Eye (tissue), 1 donor: ENCODE data around the gene GRIP2.

ENCODE experiments used
- DNase-seq: peaks from one replicate; pipeline ENCODE4 v3.0.0-alpha.2; 2015

The GRIP2 gene

DNA sequence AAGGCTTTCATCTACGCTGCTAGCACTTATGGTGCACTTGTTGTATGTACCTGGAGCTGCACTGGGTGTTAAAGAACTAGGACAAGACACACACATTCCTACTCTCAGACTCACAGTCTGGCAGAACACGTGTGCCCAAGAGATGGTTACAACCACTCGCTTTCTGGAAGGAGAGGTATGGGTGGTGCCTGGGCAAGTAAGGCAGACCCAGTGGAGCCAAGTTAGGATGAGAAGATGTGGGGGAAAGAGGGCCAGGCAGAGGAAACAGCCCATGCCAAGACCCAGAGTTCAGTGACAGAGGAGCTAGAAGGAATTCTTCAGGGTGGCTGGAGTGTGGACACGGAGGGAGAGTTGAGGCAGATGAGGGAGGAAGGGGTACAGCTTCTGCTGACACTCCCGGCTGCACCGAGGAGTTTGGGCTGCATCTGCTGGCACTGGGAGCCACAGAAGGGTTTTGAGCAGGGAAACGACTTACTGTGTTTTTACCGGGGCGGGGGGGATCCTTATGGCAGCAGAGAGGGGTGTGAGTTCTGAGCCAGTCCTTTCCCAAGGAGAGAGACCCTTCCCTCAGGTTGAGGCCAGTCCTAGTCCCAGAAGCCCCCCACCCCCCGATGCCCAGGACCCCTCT, 59.0 kb downstream of the GRIP2 start:
- no peak for DNase-seq

DNA sequence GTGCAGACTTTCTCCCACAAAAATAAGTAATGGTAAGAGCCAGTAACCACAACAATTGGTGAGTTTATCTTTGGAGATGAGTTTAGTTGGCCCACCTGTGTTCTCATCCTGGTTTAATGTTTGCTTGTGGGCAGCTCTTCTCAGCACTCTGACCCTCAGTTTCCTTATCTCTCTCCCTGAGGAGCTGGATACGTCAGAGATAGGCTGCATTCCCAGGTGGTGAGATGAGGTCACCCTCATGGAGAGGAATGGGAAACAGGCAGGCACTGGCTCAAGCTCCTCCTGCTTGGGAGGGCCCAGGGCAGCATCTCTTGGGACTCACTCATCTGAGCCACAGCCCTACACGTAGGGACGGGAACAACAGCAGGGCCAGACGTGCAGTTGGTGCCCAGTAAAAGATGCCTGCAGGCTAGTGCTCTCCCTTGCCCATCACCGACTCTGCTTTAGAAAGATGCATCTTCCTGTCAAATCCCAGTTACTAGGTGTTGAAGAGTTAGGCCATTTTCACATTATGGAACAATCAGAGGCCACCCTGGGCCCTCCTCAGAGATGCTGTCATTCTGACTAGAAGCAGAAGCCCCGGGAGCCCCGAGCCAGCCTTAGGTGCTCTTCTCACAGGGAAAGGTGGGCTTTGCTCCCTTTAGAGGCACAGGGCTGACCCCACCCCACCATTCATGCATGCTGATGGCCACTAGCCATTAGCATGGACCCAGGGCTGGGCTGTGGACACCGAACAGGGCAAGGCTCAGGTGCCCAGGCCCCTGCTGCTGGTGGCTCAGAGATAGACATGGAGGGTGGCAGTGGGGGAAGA, 59.7 kb downstream of the GRIP2 start:
- DNase-seq, result no peak

DNA sequence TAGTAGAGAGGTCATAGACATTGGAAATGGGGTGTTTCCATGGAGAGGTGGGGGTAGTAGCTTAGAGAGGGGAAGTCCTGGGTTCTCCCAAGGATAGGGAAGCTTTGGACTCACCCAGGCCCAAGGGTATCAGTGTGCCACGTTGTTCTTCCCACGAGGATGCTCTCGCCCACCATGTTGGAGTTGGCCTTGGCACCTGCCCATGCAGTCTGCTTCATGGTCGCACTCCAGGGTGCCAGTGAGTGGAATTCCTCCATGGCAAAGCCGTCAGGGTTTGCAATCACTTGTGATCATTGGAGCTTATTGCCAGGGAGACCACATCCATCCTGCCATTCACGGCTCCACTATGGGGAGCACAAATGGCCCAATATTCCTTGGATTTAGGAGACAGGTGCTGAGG, 60.6 kb downstream of the GRIP2 start:
- DNase-seq, result no peak

GRCh38 chr3:14478956-14479550, 61.1 kb downstream of the GRIP2 start:
- DNase-seq, result no peak

DNA sequence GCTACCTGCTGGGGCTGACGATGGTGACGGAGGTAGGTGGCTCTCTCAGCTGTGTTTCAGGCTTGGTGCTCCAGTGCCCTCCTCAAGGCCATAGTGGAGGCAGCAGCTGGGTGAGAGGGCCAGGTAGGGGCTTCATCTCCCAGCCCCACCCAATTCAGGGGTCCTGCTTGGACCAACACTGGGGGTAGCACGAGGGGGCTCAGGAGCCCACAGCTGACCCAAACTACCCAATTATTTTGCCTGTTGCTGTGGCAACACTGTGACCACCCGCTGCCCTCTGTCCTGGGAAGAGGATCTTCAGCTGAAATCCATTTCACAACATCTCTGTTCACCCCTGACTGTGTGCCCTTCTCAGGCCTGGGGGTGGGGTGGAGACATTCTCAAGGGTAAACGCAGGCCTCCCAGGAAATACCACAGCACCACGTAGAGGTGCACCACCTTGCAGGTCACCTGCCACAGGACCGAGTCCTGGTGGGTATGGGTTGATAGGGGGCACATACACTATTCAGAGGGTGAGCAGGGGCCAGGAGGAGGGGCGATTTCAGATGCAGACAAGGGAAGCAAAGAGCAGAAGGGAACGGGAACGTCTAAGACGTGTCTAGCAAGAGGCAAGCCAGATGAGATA, 62.7 kb downstream of the GRIP2 start:
- no peak for DNase-seq

GRCh38 chr3:14476583-14477265, 63.4 kb downstream of the GRIP2 start:
- DNase-seq, result no peak

DNA sequence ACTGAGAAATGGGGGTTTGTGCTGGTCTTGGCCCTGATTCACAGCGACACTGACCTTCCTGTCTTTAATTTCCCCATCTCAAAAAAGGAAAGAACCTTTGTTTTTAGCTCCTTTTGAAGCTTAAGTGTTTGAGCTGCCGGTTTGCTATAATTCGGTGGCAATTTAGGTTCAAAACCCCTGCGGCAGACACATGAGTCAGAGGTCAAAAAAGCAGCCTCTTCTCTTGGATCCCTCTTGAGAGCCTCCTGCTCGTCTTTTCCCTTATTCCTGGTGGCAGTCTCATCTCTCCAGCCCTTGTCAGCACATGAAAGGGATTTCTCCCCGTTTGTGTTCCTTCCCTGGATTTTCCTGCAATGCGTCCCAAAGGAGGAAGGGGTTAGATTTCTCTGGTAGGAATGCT, 64.5 kb downstream of the GRIP2 start:
- no peak for DNase-seq

DNA sequence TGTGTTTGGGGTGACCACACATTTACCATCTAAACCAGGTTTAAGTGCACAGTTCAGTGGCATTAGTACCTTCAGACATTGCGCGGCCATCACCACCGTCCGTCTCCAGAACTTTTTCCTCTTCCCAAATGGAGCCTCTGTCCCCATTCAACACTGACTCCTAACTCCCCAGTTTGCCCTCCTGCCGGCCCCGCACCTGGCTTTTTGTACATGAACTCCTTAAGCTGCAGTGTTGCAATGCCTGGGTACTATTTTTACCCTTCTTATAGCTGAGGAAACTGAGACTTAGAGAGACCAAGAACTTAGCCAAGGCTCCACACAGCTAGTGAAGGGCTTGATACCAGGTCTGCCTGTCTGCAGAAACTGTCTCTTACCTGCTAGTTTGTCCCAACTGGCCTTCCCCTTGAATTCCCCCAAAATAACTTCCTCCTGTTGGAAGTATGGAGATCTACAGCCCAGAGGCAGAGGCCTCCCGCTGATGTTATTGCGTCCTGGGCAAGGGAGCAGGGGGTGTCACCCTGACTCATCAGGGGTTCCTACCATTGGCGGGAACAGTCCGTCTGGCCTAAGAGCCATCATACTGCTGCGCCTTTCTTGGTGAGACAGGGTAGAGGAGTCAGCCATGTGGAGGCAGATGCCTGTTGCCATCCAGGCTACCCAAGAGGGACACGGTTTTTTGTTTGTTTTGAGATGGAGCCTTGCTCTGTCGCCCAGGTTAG, 65.6 kb downstream of the GRIP2 start:
- DNase-seq, result no peak

DNA sequence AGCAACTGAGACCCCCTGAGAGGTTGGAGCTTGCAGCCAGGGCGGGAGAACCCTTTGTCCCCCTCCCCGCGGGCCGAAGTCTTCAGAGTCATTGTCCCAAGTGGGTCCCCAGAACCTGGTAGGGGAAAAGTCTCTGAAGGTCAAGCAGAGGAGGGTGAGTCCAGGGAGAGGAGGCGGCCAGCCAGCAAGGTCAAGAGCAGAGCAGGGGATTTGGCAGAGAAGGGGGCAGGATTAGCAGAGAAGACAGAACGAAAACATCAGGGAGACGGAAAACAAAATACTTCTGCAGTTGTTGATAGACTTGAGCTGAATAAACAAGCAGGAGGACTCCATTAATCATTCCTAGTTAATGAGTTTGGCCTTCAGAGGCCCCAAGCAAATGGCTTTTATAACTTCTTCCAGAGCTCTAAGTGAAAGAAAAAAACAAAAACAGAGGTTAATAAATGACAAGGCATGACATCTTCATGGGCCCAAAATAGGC, 66.7 kb downstream of the GRIP2 start:
- DNase-seq, result no peak

DNA sequence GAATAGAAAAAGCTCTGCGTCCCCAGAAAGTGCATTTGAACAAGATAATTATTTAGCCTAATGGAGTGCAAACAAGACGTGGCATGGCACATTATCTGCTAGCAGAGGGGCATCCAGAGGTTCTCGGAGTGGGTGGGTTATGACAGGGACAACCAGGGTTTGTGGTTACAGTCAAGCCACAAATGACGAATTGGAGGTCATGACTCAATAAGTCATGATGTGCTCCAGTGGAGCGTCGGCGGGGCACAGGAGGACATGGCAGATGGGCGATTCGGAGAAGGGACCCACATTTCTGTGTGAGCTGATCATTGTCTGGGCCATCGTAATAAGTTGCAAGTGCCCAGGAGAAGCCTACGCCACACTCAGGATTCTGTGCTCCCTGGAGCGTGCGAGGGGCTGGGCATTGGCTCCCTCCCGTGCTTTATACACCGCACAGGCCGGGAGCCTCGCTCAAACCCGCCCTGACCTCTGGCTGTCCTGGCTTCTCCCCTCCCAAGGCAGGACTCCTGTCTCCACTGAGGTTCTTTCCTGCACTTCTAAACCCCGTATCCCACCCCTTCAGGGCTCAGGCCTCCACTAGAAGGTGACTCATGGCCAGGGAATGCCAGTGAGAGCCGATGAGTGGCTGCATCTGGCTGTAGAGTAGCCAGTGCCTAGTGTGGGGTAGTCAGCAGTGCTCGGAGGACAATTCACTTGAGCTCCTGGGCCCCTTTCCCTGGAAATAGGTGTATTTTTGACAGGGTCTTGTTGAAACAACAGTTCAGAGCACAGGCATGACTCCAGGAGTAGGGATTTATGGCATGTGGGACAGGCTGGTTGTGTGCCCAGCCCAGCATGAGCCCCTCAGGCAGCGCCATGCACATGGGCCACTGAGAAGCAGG, 67.4 kb downstream of the GRIP2 start:
- DNase-seq, result no peak

GRCh38 chr3:14471690-14472089, 68.5 kb downstream of the GRIP2 start:
- DNase-seq, result no peak

DNA sequence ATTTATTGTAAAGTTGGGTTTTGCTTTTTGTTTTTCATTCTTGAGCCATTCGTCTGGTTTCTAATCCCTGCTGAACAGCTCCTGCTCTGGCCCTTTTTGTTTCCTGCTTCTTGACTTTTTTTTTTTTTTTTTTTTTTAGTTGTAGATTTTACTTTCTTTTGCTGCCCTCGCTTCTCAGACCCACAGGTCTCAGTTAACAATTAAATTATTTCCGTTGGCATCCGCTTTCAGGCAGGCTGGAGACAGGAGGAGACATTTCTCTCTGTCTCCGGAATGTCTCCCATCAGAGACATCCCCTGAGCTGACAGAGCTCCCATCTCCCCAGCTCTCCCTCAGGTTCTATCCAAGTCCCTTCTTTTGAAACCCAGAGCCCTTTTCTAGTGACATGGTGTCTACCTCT, 69.1 kb downstream of the GRIP2 start:
- no peak for DNase-seq

DNA sequence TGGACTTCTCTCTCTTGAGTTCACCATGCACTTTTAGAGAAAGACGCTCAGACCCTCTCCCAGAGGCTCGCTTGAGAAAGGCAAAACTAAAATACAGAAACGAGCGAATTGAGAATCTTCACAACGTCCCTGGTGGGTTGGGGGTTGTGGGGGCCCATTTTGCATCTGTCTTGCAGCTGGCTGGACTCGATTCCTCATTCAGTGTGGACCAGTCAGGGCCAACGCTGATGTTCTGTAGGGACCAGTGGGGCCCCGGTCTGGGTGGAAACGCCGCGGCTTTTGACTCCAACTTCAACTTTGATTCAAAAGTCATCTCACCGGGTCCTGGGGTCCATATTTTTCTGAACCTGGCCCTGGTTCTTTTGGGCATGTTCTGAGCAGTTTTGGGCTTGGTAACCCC, 69.7 kb downstream of the GRIP2 start:
- no peak for DNase-seq

- DNase-seq, result no peak
Measured at GRCh38 chr3:14468621-14468981, 71.5 kb downstream of the GRIP2 start.

DNA sequence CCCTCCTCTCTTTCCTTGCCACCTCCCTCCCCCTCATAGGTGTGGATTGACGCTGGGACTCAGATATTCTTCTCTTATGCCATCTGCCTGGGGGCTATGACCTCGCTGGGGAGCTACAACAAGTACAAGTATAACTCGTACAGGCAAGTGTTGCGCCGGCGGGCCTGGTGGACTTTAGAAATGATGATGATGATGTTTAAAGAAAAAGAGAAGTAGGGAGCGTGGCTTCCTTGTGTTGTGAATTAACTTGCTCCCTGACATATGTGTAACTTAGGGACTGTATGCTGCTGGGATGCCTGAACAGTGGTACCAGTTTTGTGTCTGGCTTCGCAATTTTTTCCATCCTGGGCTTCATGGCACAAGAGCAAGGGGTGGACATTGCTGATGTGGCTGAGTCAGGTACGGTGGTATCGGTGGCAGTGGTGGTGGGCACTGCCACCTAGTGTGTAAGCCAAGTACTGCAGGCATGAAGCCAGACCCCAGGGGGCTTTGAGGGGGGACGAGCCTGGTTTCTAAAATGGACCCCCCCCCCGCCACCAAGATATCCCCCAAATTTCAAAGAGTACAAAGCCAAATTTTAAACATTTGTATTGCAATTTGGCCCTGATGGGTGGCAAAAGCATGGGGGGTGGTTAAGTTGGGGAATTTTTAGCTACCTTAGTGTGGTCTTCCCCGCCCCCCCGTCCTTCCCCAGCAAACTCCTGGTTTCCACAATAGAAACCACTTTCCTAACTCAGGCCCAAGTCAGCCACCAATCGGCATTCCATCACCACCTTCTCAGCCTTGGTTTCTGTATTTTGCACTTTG, 72.1 kb downstream of the GRIP2 start:
- peak; percentile 74 for DNase-seq

- DNase-seq, result no peak
Measured at GRCh38 chr3:14466179-14466903, 73.8 kb downstream of the GRIP2 start.

GRCh38 chr3:14465425-14465824, 74.7 kb downstream of the GRIP2 start:
- no peak for DNase-seq

DNA sequence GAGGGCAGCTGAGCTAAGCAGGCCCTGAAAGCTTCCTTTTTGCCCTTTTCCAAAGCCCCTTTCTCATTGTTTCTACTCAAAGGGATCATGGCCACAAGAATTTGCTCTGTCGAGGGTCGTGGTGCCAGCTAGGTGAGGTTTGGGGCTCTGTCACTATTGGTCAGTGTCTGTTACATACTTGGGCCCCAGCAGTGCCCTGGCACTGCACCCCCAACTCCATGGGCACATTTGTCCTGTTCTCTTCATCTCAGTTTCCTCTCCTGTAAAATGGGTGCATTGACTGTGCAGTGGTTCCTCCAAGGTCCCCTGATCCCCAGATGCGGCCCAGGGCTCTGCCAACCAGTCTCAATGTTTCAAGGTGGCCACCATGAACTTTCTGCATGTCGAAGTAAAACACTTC, 75.6 kb downstream of the GRIP2 start:
- no peak for DNase-seq

GRCh38 chr3:14464141-14464465, 76.0 kb downstream of the GRIP2 start:
- DNase-seq, result no peak
